ENCODE data around the gene TNC.
"Not testable (repeated sequence)": the region's sequence is repeated elsewhere in the genome, so short reads cannot be mapped to it uniquely, and the experiment has no call there.

The TNC gene

DNA sequence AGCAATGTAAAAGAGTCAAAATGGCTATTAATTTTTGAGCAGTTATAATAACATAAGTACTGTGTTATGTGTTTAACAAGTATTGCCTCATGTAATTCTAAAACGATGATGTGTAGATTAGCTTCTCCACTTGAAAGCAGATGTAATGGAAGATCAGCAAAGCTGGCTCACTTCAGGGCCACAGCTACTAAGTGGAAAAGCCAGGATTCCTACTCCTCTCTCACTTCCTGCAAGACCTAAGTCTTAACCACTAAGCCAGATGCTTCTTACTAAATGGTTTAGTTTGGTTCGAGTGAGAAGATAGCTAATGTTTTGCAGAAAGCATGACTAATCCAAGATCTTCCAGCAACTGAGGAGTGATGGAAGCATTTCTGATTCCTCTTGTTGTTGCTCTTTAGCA lies 15.7 kb upstream of the TNC start:
- no peak for DNase-seq

DNA sequence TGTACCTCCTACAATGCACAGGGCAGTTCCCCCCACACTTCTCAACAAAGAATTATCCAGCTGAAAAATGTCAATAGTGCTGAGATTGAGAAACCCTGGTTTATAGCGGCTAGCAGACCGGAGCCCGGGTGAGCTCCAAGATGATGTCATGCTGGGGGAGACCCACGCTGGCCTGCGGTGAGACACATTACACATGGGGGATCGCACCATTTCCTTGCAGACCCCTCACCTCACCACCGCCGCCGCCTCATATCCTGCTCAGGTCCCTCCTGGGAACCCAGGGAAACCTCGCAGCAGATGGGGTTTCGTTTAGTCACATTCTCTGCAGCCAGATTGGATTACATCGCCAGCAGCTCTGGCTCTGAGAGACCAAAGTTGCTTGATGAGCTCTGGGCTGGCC lies 14.7 kb upstream of the TNC start:
- no peak for DNase-seq

DNA sequence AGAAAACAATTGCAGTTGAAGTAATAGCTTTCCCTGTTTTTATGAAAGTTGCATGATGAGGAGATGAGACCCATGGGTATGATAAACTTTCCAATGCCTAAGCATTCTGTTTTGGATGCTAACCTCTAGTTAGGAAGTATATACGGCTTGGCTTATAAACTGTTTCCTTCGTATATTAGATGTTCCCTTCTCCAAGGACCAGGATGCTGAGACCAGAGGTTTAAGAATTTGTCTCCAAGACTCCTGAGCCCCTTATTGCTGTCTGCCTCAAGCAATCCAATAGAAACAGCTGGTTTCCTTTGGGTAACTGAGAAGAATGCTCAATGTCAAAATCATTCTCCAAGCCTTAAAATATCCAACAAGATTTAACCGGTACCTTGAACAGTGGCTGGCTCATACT lies 12.2 kb upstream of the TNC start:
- no peak for DNase-seq

DNA sequence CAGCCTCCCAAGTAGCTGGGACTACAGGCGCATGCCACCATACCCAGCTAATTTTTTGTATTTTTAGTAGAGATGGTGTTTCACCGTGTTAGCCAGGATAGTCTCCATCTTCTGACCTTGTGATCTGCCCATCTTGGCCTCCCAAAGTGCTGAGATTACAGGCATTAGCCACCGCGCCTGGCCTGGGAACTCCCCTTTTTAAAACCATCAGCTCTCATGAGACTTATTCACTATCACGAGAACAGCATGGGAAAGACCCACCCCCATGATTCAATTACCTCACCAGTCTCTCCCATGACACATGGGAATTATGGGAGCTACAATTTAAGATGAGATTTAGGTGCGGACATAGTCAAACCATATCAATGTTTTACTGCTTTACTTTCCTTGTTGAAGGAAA lies 10.8 kb upstream of the TNC start:
- DNase-seq, result not testable (repeated sequence)

DNA sequence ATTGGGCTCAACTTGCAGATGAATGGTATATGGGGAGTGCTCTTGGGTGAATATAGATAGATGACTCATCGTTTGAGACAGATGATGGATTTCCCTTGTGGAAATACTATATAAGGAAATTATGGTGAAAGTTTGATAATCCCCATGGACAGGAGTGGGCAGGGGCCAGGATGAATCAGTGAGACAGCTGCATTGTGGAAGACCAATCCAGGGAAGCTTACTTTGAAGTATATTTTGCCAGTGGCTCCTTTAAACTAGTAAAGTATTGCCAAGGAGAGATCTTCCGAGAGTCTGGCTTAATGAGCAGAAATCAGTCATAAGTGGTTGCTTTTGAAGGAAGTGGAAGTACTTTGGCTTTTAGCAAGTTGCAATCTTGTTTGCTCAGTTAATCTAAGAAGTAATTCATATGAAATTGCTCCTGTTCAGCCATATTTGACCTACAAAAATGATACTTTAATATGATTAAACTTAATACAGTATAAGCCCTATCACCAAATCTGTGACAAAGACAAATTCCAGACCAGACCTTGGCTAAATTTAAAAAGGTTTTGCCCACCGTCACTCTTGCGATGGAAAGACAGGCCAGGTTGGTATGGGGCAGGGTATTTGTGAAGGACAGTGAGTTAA lies 9.3 kb upstream of the TNC start:
- no peak for DNase-seq

DNA sequence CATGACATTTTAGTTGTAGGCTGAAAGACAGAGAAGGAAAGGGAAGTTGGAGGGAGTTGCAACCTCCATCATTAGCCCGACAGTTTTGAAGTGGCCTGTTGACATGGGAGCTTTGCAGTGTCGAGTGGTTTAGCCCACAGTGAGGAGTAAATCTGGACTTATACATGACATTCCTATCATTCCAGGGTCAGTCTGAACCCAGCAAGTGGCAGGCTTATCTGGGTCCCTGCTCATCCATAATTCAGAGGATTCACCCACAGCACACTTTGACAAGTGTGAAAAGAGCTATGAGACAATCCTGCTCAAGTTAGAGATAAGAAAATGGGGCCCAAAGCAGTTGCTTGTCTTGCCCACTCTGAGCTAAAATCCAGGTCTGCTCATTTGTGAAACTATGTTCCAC lies 8.4 kb upstream of the TNC start:
- no peak for DNase-seq

DNA sequence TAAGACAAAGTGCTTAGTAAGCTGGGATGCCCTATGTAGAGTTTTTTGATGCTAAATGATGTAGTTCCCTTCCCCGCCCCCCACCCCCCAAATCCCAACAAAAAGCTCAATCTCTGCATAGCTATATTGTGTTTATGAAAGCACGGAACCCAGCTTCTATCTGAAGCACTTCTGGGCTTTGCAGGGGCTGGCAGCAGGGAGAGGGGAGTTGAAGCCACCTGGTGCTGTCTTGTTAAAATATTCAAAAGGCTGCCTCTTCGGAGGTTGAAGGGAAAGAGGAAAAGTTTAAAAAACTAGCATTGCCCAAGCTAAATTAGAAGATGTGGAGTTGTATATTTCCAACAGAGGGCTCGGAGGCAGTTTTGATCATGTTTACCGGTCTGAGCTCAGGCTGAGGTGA lies 5.0 kb upstream of the TNC start:
- no peak for DNase-seq

DNA sequence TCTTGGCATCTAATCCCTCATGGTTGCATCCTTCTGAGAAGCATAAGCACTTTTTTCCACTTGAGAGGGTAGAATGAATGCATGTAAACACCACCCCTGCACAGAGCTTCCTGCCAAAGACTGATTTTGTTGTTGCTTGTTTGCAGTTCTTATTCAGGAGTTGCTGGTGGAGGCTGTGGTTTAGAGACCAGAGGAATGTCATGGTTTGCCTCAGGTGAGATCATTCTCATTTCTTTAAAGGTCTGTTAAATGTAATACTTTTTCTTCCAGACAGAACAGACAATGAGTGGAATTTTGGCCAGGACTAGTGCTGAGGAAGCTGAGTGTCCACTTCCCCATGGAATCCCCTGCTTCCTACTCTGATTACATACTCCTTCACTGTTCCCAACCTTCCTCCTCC lies 3.2 kb upstream of the TNC start:
- no peak for DNase-seq

DNA sequence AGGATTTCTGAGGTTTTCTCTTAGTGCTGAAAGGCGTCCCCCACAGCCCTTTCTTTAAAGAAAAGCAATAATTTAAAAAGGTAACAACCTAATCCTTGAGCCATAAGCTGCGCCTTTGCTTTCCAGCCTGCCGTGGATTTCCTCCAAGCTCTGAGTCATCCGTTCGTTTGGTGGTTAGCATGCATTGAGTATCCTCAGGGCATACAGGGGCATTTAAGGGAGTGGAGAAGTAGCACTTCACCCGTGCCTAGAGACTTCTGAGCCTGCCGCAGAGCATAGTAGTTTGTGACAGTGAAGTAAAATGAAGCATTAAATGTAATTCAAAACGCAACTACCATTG lies 892 bp upstream of the TNC start:
- DNase-seq, result peak; percentile 11

DNA sequence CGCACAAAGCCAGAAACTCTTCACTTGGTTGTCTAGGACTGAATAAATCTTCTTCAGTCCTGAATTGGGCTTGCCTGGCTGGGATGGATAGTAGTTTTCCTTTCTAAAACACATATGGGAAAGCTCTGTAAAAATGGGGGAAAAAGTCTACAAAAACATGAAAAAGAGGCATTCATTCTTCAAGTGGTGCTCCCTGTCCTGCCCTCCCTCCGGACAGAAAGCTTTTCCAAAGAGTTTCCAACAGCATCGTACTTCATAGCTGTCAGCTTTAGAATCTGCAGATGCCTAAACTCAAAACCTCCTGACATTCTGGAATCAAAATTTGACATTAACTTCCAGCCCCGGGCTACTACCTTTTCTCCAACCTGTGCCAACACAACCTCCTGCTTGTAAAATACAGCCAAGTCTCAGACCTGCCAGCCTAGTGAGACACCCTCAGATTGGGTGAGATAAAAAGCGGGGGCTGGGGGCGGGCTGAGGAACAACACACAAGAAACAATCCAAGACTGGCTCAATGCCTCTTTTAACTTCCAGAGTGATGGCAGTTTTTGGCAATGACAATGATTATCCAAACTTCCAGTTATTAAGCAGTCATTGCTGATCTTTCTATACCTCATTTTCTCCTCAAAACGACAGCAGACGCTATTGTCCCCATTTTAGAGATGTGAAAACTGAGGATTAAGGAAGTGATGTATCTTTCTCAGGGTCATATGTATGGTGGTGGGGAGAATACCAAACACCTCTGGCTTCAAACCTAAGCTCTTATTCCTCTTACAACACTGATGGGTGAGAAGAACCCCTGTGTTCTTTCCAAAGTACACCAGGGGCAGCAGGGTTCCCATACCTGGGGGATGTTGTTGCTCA lies 1.3 kb downstream of the TNC start:
- no peak for DNase-seq

DNA sequence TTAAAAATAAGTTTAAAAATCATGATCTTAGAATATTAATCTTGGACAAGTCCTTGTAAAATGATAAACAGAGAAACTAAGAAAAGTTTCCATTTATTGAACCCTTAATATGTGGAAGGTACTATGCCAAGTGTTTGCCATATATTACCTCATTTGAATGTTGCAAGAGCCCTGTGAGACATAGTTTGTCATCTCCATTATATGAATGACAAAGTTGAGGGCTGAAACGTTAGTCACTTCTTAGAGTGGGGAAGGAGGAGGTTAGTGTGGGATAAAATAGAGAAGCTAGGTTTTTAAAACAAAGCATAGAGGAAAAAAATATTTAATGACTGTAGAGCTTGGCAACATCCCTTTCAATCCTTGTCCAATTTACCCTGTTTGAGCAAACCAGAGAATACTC lies 2.0 kb downstream of the TNC start:
- no peak for DNase-seq

DNA sequence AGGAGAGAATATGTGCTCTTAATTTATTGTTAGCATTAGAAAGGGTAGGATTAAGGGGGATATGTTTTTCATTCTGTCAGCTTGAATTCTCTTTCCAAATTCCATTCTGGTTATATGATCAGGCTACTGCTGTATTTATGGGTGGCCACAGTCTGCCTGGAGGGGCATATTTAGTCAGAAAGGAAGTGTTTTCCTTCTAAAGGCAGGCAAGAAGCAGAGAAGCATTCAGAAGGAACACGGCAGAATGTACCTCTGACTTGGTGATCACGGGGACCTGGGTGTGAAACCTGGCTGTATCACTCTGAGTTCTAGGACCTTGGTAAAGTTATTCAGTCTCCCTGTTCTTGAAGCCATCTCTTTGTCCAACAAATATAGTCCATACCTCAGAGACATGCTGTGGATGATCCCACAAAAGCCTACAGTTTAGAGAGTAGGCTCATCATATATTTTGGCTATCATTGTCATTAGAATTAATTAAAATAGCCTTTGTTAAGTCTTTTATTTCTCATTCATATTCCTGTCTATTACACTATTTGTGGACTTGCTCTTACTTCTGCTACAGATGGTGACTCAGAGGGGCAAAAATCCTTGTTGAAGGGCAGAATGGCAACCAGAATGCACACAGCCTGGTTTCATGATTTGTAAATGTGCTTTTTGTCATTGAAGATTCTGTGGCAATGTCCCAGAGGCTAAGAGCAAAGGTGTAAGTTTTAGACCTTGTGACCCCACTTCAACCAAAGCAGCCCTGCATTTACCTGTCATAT lies 2.7 kb downstream of the TNC start:
- DNase-seq, result no peak

DNA sequence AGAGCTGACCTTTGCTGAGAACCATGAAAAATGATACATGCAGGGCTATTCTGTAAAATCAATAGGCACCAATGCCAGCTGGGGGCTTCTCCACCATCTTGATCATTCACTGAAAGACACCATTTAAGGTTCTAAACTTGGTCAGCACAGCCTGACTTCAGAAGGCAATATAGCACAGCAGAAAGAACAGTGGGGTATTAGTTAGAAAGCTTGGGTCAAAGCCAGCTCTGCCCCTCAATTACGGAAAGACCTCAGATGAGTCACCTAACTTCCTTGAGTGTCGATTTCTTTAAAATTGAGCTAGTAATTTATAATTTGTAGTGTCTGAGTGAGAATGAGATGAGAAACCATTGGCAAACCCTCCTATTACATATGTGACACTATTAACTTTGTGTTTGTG lies 3.4 kb downstream of the TNC start:
- no peak for DNase-seq

DNA sequence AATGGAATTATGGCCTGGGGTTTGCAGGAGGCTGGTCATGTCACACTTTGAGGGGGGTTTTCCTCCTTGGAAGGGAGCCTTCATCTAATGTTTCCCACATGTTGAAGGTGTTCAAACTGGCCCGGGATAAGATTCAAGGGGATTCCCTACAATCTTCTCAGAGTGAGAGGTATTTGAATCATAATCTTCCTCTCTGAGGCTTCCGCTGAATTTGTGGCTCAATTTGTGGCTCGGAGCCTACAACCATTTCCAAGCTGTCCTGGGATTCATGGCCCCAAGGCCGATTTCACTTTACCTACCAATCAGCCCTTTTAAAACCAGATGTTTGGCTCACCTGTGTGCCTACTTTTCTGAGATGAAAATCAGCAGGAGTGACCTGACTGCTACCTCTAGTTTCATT lies 3.9 kb downstream of the TNC start:
- DNase-seq, result no peak

DNA sequence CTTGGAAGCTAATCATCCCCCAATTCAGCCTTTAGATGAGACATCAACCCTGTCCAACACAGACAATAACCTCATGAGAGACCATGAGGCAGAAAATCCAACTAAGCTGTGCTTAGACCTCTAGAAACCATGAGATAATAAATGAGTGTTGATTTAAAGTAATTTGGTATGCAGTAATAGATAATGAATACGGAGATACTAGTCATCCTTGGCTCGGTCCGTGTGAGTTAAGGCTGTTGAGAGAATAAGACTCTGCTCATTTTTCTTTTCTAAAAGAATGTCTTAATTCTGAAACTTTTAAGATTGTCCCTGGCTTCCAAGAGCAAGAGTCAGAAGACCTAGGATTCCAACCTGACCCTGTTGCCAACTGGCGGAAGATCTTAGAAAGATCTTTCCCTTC lies 6.1 kb downstream of the TNC start:
- DNase-seq, result no peak

DNA sequence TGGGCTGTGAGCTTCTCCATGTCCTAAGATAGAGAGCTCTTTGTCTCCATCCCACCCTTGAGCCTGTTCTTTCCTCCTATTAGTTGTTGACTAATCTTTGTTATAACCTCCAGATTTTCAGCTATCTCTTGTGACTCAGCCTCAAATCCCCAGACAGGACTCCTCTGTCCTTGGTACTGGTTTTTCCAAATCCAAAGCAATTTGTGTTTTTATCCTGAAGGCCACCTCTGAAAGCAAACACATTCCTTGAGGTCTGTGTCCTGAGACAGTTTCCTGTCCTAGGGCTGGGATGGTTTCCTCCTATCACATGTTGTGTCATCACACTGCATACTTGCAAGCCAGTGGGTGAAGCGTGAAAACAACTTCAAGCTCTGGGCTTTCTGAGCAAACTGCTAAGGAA lies 8.5 kb downstream of the TNC start:
- no peak for DNase-seq

DNA sequence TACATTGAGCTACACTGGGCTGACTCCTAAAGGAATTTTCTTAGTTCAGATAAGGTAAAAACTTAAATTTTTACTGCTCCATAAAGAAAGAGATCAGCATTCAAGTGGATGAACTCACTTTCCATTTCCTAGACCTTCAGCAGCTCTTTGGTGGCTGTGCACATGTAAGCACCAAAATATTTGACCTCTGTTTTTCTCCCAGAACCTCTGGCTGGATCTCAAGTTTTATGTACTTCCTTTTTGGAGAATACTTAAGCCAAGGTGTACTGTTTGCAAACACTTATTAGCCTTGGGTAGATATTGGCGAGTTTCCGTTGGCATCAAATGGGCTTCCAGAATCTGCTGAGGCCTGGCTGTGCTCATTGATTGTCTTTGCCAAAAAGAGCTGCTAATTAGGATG lies 10.3 kb downstream of the TNC start:
- DNase-seq, result no peak

DNA sequence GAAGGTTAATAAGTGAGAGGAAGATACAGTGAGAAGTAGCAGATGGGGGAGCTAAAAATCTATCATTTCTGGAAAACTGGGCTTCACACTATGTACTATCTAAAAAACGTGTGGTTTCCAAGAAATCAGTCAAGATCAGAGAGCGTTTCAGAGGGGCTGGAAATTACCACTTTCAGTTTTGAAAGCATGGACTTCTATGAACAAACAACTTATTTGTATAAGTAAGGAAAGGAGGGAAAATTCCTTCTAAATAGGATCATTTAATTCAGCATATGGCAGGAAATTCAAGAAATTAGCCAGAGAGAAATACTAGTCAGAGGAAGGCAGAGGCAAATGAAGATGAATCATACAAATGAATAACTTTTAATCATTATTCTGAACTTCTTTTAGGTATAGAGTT lies 11.3 kb downstream of the TNC start:
- no peak for DNase-seq

DNA sequence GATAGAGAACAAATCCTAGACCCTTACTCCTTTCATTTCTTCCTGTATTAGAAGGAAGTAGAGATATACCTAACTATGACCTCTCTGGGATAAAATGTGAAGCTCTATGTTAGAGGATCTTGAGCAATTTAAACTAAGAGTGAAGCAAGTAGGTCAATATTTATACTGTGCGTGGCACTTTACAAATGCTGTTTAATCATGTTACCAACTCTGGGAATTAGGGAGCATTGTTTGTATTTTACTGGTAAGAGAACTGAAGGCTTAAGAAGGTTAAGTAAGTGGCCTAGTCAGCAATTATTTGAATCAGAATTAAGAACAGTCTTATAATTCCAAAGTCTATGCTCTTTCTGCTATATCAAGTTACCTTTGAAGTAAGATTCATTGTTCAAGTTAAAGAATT lies 12.0 kb downstream of the TNC start:
- DNase-seq, result no peak

DNA sequence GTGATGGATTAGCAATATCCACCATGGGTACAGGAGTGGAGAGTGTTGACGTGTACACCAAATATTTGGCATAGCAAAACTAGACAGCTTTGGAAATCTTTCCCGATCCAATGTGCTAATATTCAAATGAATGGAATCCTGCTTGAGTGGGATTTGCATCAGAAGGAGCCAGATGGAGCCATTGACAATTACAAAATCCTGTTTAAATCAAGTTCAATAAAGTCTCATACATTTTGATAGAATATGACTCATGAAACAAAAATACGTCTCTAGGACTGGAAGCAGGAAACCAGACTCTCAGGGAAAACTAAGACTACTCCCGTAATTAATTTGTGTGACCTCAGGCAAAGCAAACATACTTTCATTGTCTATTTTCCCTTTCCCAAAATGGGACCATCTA lies 13.0 kb downstream of the TNC start:
- no peak for DNase-seq

DNA sequence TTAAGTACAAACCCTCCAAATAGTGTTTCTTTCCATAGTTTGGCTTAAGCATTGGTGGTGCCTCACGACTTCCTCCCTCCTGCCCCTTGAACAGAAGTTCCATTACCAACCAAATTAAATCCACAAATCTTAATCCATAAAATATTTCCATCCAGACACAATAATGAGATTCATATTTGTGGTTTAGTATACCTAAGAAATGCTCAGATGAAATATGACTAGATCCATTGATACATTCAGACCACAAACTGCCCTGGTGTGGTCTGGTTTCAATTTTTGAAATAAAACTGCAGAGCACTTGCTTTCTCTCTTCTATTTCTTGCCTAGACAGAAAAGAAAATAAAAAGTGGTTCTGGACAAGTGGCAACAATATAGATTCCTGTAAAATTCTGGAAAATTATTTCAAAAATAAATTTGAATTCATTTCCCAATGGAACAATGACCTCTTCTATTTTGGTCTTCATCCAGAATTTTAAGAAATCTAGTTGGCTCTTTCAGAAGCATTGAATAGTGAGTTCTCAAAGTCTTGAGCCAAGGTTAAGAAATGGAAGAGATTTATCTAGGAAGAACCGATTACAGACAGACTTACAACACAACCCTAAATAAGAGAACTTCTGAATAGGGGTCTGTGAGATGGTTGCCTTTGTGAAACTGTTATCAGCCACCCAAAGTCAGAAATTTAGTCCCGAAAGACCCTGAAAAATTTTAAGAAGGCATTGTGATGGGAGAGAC lies 14.0 kb downstream of the TNC start:
- DNase-seq, result no peak

DNA sequence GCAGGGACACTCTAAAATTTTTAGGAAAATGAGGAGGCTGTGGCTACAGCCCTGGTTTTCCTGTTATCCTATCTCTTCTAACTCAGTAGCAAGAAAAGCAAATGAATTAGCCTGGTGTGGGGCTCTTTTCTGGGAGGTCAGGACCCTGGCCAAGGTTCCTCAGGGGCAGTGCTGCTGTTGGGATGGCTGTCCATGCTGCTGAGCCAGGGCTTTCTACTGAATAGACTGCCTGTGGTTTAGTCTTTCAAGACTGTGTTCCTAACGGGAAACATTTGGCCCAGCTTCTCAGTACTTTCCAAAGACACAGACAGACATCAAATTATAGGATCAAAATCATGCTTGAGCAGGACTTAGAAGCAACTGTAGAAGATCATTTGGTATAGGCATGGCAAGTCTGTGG lies 18.1 kb downstream of the TNC start:
- no peak for DNase-seq

DNA sequence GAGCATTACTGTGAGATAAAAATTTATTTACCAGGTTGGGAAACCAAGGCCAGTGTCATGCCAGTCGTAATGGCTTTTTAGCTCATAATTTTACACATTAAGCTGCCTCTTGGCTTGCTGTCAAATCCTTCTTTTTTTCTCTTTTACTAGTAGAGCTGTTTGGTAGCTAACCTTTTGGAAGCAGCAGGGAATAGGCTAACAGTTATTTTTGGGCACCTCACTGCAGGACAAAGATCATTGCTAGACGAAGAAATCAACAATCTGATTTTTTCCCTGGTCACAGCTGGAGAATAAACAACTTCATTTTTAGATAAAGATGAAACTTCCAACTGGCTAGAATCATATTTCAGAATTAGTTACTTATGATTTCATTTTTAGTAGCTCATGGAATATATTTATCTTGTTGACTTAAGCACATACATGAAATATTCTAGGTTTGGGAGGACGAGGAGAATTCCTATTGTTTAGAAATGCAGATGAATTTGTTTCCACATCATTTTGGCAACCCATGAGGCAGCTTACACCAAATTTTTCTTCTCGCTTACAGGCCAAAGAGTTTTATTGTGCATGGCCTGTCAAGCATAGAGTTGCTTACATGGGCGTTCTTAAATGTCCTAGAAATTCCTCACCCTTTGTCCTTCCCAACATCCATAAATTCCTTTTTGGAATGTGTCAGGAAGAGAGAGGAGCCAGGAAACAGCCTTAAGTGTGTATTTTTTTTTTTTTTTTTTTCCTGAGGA lies 19.6 kb downstream of the TNC start:
- no peak for DNase-seq

Measured in activated CD4-positive, alpha-beta T cell treated with anti-CD3 and anti-CD28 coated beads for 48 hours (primary cell).